Testis (tissue), 3 donors: ENCODE results near the gene CABP1. TPM values are rescaled to one million over a fixed set of nuclear protein-coding genes. Genes with fewer than 3 reads are reported as not detected.

Experiments used
- DNase-seq: peaks from one replicate; pipeline ENCODE4 v3.0.0-alpha.2; 2019
- H3K27ac ChIP-seq, 2 donors: fragments of 200-600 bp; sonication (generic); one replicate each; pipeline ENCODE4 v1.5.1; 2019
- H3K27me3 ChIP-seq: fragments of 200-600 bp; sonication (generic); one replicate; pipeline ENCODE4 v1.5.1; 2019
- H3K36me3 ChIP-seq: fragments of 200-600 bp; sonication (generic); one replicate; pipeline ENCODE4 v1.5.1; 2017; ENCODE audit warnings: low read depth; ENCODE audit errors: missing control alignments
- H3K4me1 ChIP-seq: fragments of 200-600 bp; sonication (generic); one replicate; pipeline ENCODE4 v1.5.1; 2019
- H3K4me3 ChIP-seq, 2 donors: fragments of 200-600 bp; sonication (generic); one replicate each; pipeline ENCODE4 v1.5.1; 2017 to 2019
- H3K9me3 ChIP-seq: fragments of 200-600 bp; sonication (generic); one replicate; pipeline ENCODE4 v1.5.1; 2017
- POLR2A ChIP-seq: fragments of 450-650 bp; IDR thresholded peaks from one replicate; pipeline ENCODE4 v1.6.1; 2017; ENCODE audit warnings: antibody characterized with exemption, mild to moderate bottlenecking, moderate library complexity
- whole genome bisulfite sequencing, 2 donors: methylation state at CpG; one replicate each; pipeline ENCODE4 v1.1.5; 2018; 5-methylcytosine and 5-hydroxymethylcytosine counted together
- intact Hi-C: fragments of 100-400 bp; cut with DNase I; formaldehyde crosslinking; loops from one replicate; pipeline ENCODE4 v1.15.1; 2023; ENCODE audit warnings: low total_unique reads
- polyA plus RNA-seq: library from polyadenylated mRNA; stranded (reverse); fragments of 350-450 nt; fragmentation: Illumina TruSeq; extraction: RNeasy Lipid Tissue Mini Kit (QIAGEN cat#74804); gene quantifications from one replicate; pipeline ENCODE4 v1.2.3, GENCODE V29; 2014; ENCODE audit warnings: low read depth, low replicate concordance; ENCODE audit not compliant: insufficient read depth
- total RNA-seq, 2 donors: library from RNA; depleted of rRNA; stranded (reverse); fragments of >200 nt; gene quantifications; one replicate each; pipeline ENCODE4 v1.2.3, GENCODE V29; 2016
- TF ChIP-seq, protein P1 (sequence below), 3 experiments: fragments of 450-650 bp in 2 of 3; fragments of 200-600 bp in 1 of 3; sonication (generic) in 1 of 3; IDR thresholded peaks; one replicate each; pipeline ENCODE4 v1.5.1; 2016 to 2019; ENCODE audit warnings: antibody characterized with exemption in 3 of 3, mild to moderate bottlenecking in 2 of 3, moderate library complexity in 1 of 3

CABP1 gene
- total and polyA plus RNA-seq, 3 donors from 2014 or later, result 1.8 to 3.9 (median 2.4) TPM

GRCh38 chr12:120658286-120659150, 18.1 kb downstream of the CABP1 start:
- Histone ChIP-seq H3K4me3 (no peak overlapping the region), H3K36me3 (no peaks in the 10 kb centered on the region), H3K27ac (no peak overlapping the region), H3K4me1 (peaks cover 6% of the 10 kb centered on the region), H3K27me3 (no peaks in the 10 kb centered on the region), H3K9me3 (no peaks in the 10 kb centered on the region)
- no peak for TF ChIP-seq POLR2A
- TF ChIP-seq, protein P1, sequence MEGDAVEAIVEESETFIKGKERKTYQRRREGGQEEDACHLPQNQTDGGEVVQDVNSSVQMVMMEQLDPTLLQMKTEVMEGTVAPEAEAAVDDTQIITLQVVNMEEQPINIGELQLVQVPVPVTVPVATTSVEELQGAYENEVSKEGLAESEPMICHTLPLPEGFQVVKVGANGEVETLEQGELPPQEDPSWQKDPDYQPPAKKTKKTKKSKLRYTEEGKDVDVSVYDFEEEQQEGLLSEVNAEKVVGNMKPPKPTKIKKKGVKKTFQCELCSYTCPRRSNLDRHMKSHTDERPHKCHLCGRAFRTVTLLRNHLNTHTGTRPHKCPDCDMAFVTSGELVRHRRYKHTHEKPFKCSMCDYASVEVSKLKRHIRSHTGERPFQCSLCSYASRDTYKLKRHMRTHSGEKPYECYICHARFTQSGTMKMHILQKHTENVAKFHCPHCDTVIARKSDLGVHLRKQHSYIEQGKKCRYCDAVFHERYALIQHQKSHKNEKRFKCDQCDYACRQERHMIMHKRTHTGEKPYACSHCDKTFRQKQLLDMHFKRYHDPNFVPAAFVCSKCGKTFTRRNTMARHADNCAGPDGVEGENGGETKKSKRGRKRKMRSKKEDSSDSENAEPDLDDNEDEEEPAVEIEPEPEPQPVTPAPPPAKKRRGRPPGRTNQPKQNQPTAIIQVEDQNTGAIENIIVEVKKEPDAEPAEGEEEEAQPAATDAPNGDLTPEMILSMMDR (IDR thresholded peaks at IDR 0.05), result no peak
- intact Hi-C loops, result no loop called here
- WGBS, 2 donors, result 90% methylated on average over 16 to 22 of the region's 22 CpGs
- no peak for DNase-seq

GRCh38 chr12:120659151-120659525, 18.7 kb downstream of the CABP1 start:
- no peaks in the 10 kb centered on the region for H3K36me3 ChIP-seq
- WGBS, 2 donors, result 79 to 87% methylated on average over 8 of the region's 8 CpGs
- no peak for DNase-seq

GRCh38 chr12:120661432-120661831, 21.0 kb downstream of the CABP1 start:
- no peaks in the 10 kb centered on the region for H3K27me3 ChIP-seq
- intact Hi-C loops, result no loop called here
- no peak for TF ChIP-seq POLR2A
- TF ChIP-seq, protein P1 (IDR thresholded peaks at IDR 0.05), result no peak
- no peak overlapping the region for H3K27ac ChIP-seq
- no peaks in the 10 kb centered on the region for H3K36me3 ChIP-seq
- no peak for DNase-seq
- no peak overlapping the region for H3K4me3 ChIP-seq
- WGBS, 2 donors, result 46 to 68% methylated on average over 2 of the region's 2 CpGs
- H3K4me1 ChIP-seq, result peaks cover 8% of the 10 kb centered on the region
- no peaks in the 10 kb centered on the region for H3K9me3 ChIP-seq

More at GRCh38 chr12:120659151-120659525, 18.7 kb downstream of the CABP1 start:
- Histone ChIP-seq H3K27ac (no peak overlapping the region), H3K9me3 (no peaks in the 10 kb centered on the region), H3K27me3 (no peaks in the 10 kb centered on the region), H3K4me1 (peaks cover 8% of the 10 kb centered on the region), H3K4me3 (no peak overlapping the region)
- TF ChIP-seq POLR2A, result no peak
- TF ChIP-seq, protein P1 (IDR thresholded peaks at IDR 0.05), result no peak
- intact Hi-C loops, result no loop called here

DNA sequence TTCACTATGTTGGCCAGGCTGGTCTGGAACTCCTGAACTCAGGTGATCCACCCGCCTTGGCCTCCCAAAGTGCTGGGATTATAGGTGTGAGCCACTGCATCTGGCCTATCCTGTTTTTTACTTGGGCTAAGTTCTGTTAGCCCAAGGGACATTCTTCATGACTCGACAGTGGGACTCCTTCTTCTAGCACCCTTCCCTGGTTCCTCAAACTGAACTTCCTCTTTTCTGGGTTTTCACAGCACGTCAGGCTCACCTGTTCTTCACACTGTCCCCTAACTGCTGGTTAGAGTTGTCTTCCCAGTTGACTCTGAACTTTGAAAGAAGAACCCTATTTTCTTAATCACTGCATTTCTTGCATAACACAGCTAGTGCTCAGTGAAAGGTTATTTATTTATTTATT, 22.5 kb downstream of the CABP1 start:
- TF ChIP-seq POLR2A, result no peak
- TF ChIP-seq, protein P1 (IDR thresholded peaks at IDR 0.05), result no peak
- no peaks in the 10 kb centered on the region for H3K27me3 ChIP-seq
- intact Hi-C loops, result no loop called here
- 87 to 98% methylated on average over 3 of the region's 3 CpGs for WGBS, 2 donors
- H3K36me3 ChIP-seq, result no peaks in the 10 kb centered on the region
- H3K27ac ChIP-seq, result no peak overlapping the region
- no peaks in the 10 kb centered on the region for H3K9me3 ChIP-seq
- H3K4me3 ChIP-seq, result no peak overlapping the region
- H3K4me1 ChIP-seq, result peaks cover 8% of the 10 kb centered on the region
- no peak for DNase-seq

GRCh38 chr12:120663741-120664140, 23.3 kb downstream of the CABP1 start:
- peak; percentile 60 for DNase-seq
- H3K4me1 ChIP-seq, result peaks cover 10% of the 10 kb centered on the region
- H3K4me3 ChIP-seq, result no peak overlapping the region
- H3K27ac ChIP-seq, result peak overlapping the region in 1 of 2 donors; percentile 41
- H3K9me3 ChIP-seq, result no peaks in the 10 kb centered on the region
- TF ChIP-seq, protein P1 (IDR thresholded peaks at IDR 0.05), result no peak
- no peak for TF ChIP-seq POLR2A
- H3K36me3 ChIP-seq, result no peaks in the 10 kb centered on the region
- no peaks in the 10 kb centered on the region for H3K27me3 ChIP-seq
- WGBS, 2 donors, result 28 to 52% methylated on average over 5 of the region's 5 CpGs
- intact Hi-C loops, result no loop called here
